CD14-positive monocyte (primary cell): ENCODE measurements around the gene KRTAP27-1. TPM values are rescaled to one million over a fixed set of nuclear protein-coding genes. Genes with fewer than 3 reads are reported as not detected.

Experiments used
- DNase-seq, 3 donors: peaks; one replicate each; pipeline ENCODE4 v3.0.0-alpha.2; 2011 to 2022
- H2AFZ ChIP-seq: 2 replicates; pipeline ENCODE4 v1.6.0; 2012; ENCODE audit warnings: mild to moderate bottlenecking, low read depth, low read length, inconsistent platforms; ENCODE audit not compliant: insufficient read depth, poor library complexity, severe bottlenecking
- H3K27ac ChIP-seq, 2 donors: 1 replicate in 1 of 2; 2 replicates in 1 of 2; pipeline ENCODE4 v1.5.1; 2012 to 2013; ENCODE audit warnings: low read length in 2 of 2, control low read depth in 1 of 2, inconsistent platforms in 1 of 2, low read depth in 1 of 2, mild to moderate bottlenecking in 1 of 2
- H3K27me3 ChIP-seq, 2 donors: one replicate each; pipeline versions ENCODE4 v1.6.0 to v1.6.1; 2011 to 2013; ENCODE audit warnings: low read length in 2 of 2; ENCODE audit not compliant: control insufficient read depth in 2 of 2, insufficient read depth in 2 of 2
- H3K36me3 ChIP-seq, 2 donors: replicated peaks in 1 of 2; 1 replicate in 1 of 2; 2 replicates in 1 of 2; pipeline versions ENCODE4 v1.5.1 to v1.6.1; 2012 to 2013; ENCODE audit warnings: low read length in 2 of 2, control low read depth in 1 of 2, inconsistent platforms in 1 of 2, mild to moderate bottlenecking in 1 of 2; ENCODE audit not compliant: insufficient read depth in 2 of 2, control insufficient read depth in 1 of 2
- H3K4me1 ChIP-seq, 2 donors: 1 replicate in 1 of 2; 2 replicates in 1 of 2; pipeline versions ENCODE4 v1.5.1 to v1.6.1; 2012 to 2013; ENCODE audit warnings: low read length in 2 of 2, control low read depth in 1 of 2, inconsistent platforms in 1 of 2, mild to moderate bottlenecking in 1 of 2, moderate library complexity in 1 of 2; ENCODE audit not compliant: insufficient read depth in 2 of 2, control insufficient read depth in 1 of 2
- H3K4me2 ChIP-seq: replicated peaks from 2 replicates; pipeline ENCODE3; 2012; ENCODE audit warnings: low read length, moderate library complexity, mild to moderate bottlenecking; ENCODE audit not compliant: poor library complexity, severe bottlenecking; ENCODE audit errors: extremely low read depth
- H3K4me3 ChIP-seq, 3 experiments: fragments of 200-600 bp in 1 of 3; sonication (generic) in 1 of 3; replicated peaks in 1 of 3; 1 replicate in 2 of 3; 2 replicates in 1 of 3; pipeline ENCODE4 v1.5.1; 2011 to 2013; ENCODE audit warnings: low read length in 3 of 3, mild to moderate bottlenecking in 3 of 3, control low read depth in 2 of 3, low read depth in 2 of 3, inconsistent platforms in 1 of 3, moderate library complexity in 1 of 3
- H3K79me2 ChIP-seq: 2 replicates; pipeline ENCODE4 v1.6.0; 2012; ENCODE audit warnings: mild to moderate bottlenecking, control low read depth, inconsistent platforms, low read length, moderate library complexity; ENCODE audit not compliant: insufficient read depth
- H3K9ac ChIP-seq: 2 replicates; pipeline ENCODE4 v1.6.0; 2017; ENCODE audit warnings: low read length, mild to moderate bottlenecking; ENCODE audit not compliant: insufficient read depth, poor library complexity, severe bottlenecking
- H3K9me3 ChIP-seq, 2 donors: replicated peaks in 1 of 2; 1 replicate in 1 of 2; 2 replicates in 1 of 2; pipeline versions ENCODE4 v1.5.1 to v1.6.1; 2012 to 2013; ENCODE audit warnings: low read length in 2 of 2, control low read depth in 1 of 2; ENCODE audit not compliant: control insufficient read depth in 1 of 2, insufficient read depth in 1 of 2
- H4K20me1 ChIP-seq: 2 replicates; pipeline ENCODE4 v1.6.0; 2012; ENCODE audit warnings: mild to moderate bottlenecking, low read length, control low read depth, moderate library complexity; ENCODE audit not compliant: insufficient read depth
- H3K27ac Mint-ChIP-seq, 7 donors: one replicate each; pipeline ENCODE4 v1.8.0; 2020; ENCODE audit warnings: mild to moderate bottlenecking in 7 of 7, mixed read lengths in 7 of 7, moderate library complexity in 6 of 7, inconsistent platforms in 2 of 7
- H3K27me3 Mint-ChIP-seq, 3 donors: one replicate each; pipeline ENCODE4 v1.8.0; 2021 to 2022; ENCODE audit warnings: low read depth in 3 of 3, mild to moderate bottlenecking in 3 of 3, mixed read lengths in 3 of 3, moderate library complexity in 3 of 3, inconsistent platforms in 1 of 3
- H3K36me3 Mint-ChIP-seq, 2 donors: one replicate each; pipeline ENCODE4 v1.8.0; 2020; ENCODE audit warnings: mixed read lengths in 2 of 2, inconsistent platforms in 1 of 2, mild to moderate bottlenecking in 1 of 2
- H3K4me1 Mint-ChIP-seq: one replicate; pipeline ENCODE4 v1.8.0; 2020; ENCODE audit warnings: mild to moderate bottlenecking, mixed read lengths
- H3K4me3 Mint-ChIP-seq, 2 donors: one replicate each; pipeline ENCODE4 v1.8.0; 2020; ENCODE audit warnings: mild to moderate bottlenecking in 2 of 2, mixed read lengths in 2 of 2, moderate library complexity in 1 of 2
- H3K9me3 Mint-ChIP-seq, 7 donors: one replicate each; pipeline ENCODE4 v1.8.0; 2020 to 2022; ENCODE audit warnings: mixed read lengths in 7 of 7, mild to moderate bottlenecking in 6 of 7, moderate library complexity in 6 of 7, inconsistent platforms in 2 of 7
- WGBS: methylation state at CpG from one replicate; pipeline ENCODE4 v1.1.5; 2013; ENCODE audit warnings: missing lambda C conversion rate; ENCODE audit not compliant: insufficient coverage; 5-methylcytosine and 5-hydroxymethylcytosine counted together
- intact Hi-C, 2 donors: fragments of 100-400 bp; cut with micrococcal nuclease; formaldehyde crosslinking; loops; one replicate each; pipeline versions ENCODE4 v1.15.0 to v1.15.1; 2023
- polyA plus RNA-seq, 3 donors: library from polyadenylated mRNA; depleted of rRNA in 1 of 3; unstranded in 2 of 3; stranded (reverse) in 1 of 3; fragments of 300-500 nt in 2 of 3; fragments of >200 nt in 1 of 3; fragmentation: Illumina TruSeq in 2 of 3; gene quantifications; 1 replicate in 2 of 3; 2 replicates in 1 of 3; pipeline ENCODE4 v1.2.3, GENCODE V29; 2012 to 2021
- TF ChIP-seq, protein P1 (sequence below): fragments of 200-600 bp; IDR thresholded peaks from one replicate; pipeline ENCODE4 v1.8.0; 2022; ENCODE audit warnings: antibody characterized with exemption, mild to moderate bottlenecking

The KRTAP27-1 gene
- polyA plus RNA-seq, 3 donors: not detected

GRCh38 chr21:30354308-30355005, 17.0 kb upstream of the KRTAP27-1 start:
- no CpG with 5 or more reads among the region's 1 CpG for WGBS
- intact Hi-C loops: no loop called here
- no peak for DNase-seq
- TF ChIP-seq, protein P1, sequence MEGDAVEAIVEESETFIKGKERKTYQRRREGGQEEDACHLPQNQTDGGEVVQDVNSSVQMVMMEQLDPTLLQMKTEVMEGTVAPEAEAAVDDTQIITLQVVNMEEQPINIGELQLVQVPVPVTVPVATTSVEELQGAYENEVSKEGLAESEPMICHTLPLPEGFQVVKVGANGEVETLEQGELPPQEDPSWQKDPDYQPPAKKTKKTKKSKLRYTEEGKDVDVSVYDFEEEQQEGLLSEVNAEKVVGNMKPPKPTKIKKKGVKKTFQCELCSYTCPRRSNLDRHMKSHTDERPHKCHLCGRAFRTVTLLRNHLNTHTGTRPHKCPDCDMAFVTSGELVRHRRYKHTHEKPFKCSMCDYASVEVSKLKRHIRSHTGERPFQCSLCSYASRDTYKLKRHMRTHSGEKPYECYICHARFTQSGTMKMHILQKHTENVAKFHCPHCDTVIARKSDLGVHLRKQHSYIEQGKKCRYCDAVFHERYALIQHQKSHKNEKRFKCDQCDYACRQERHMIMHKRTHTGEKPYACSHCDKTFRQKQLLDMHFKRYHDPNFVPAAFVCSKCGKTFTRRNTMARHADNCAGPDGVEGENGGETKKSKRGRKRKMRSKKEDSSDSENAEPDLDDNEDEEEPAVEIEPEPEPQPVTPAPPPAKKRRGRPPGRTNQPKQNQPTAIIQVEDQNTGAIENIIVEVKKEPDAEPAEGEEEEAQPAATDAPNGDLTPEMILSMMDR: no peak
- H3K27me3 ChIP-seq: no peaks in the 10 kb centered on the region
- H3K79me2 ChIP-seq: no peaks in the 10 kb centered on the region
- no peak overlapping the region for H3K27ac ChIP-seq
- H3K4me2 ChIP-seq: no peak overlapping the region
- H4K20me1 ChIP-seq: no peaks in the 10 kb centered on the region
- Mint-ChIP-seq H3K4me1 (no peaks in the 10 kb centered on the region), H3K27me3 (peaks cover 1 to 3% (median 2%) of the 10 kb centered on the region in 3 donors), H3K36me3 (no peaks in the 10 kb centered on the region), H3K9me3 (peaks cover 0 to 6% (median 4%) of the 10 kb centered on the region in 7 donors), H3K27ac (no peak overlapping the region), H3K4me3 (no peak overlapping the region)
- no peaks in the 10 kb centered on the region for H3K36me3 ChIP-seq
- H3K9me3 ChIP-seq: no peaks in the 10 kb centered on the region
- H3K4me3 ChIP-seq: no peak overlapping the region
- no peak overlapping the region for H3K9ac ChIP-seq
- no peaks in the 10 kb centered on the region for H3K4me1 ChIP-seq
- no peak overlapping the region for H2AFZ ChIP-seq

DNA sequence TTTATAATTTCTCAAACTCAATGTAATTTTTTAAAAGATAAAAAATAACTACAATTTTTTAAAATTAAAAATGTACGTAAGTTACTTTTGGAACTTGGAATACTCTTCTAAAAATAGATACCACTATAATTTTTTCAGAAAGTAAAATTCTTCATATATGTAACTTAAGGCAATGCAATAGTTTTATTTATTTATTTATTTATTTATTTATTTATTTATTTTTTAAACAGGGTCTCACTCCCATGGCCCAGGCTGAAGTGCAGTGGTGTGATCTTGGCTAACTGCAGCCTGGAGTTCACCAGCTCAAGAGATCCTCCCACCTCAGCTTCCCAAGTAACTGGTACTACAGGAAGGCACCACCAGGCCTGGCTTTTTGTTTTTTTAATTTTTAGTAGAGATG, 14.0 kb upstream of the KRTAP27-1 start:
- H3K27me3 Mint-ChIP-seq: peaks cover under 1 to 3% (median 1%) of the 10 kb centered on the region in 3 donors
- Histone ChIP-seq H3K4me2 (no peak overlapping the region), H3K9me3 (no peaks in the 10 kb centered on the region), H3K27me3 (no peaks in the 10 kb centered on the region), H3K4me3 (no peak overlapping the region), H4K20me1 (no peaks in the 10 kb centered on the region), H3K4me1 (no peaks in the 10 kb centered on the region), H3K27ac (no peak overlapping the region), H3K36me3 (no peaks in the 10 kb centered on the region), H3K79me2 (no peaks in the 10 kb centered on the region), H3K9ac (no peak overlapping the region), H2AFZ (no peak overlapping the region)
- intact Hi-C loops: no loop called here
- H3K4me3 Mint-ChIP-seq: no peak overlapping the region
- TF ChIP-seq, protein P1: no peak
- H3K27ac Mint-ChIP-seq: no peak overlapping the region
- no peaks in the 10 kb centered on the region for H3K4me1 Mint-ChIP-seq
- DNase-seq: no peak
- H3K36me3 Mint-ChIP-seq: no peaks in the 10 kb centered on the region
- WGBS: no CpG with 5 or more reads among the region's 1 CpG
- peaks cover 0 to 6% (median 4%) of the 10 kb centered on the region in 7 donors for H3K9me3 Mint-ChIP-seq
